ENCODE measurements around the gene CDH4. TPM values are rescaled to one million over a fixed set of nuclear protein-coding genes. Genes with fewer than 3 reads are reported as not detected.

CDH4 gene
- total RNA-seq, 1 experiment from 2014 or later: not detected

GRCh38 chr20:61505508-61505907 lies 253.4 kb downstream of the CDH4 start:
- intact Hi-C loops (cut with micrococcal nuclease; ENCODE audit: unreplicated experiment) (no loop called here), in situ Hi-C loops (cut with HindIII; ENCODE audit: low pct_unique_long_range_greater_than_20kb, low sequenced_read_pairs) (no loop called here)
- H3K9me3 ChIP-seq (ENCODE audit: control insufficient read depth, insufficient read depth, low read depth, low read length): no peaks in the 10 kb centered on the region
- CTCF ChIA-PET: no interaction called here
- no peaks in the 10 kb centered on the region for H3K4me1 ChIP-seq (ENCODE audit: control insufficient read depth, insufficient read depth, low read length)
- no peak for ATAC-seq
- no peak overlapping the region for H3K4me3 ChIP-seq (ENCODE audit: low read depth in 2 of 2, low read length in 2 of 2)
- BruUV-seq (replicated peaks): no TSS peak
- peaks cover 21% of the 10 kb centered on the region; the same call in 1 of the 2 replicates for H3K27me3 ChIP-seq (ENCODE audit: control insufficient read depth, insufficient read depth, low read length)
- POLR2A ChIA-PET: no interaction called here
- DNase-seq (ENCODE audit: low read depth, low spot score): no peak
- TF ChIP-seq POLR2AphosphoS5 (IDR thresholded peaks at IDR 0.05; ENCODE audit: low read depth, low read length): no peak
- TF ChIP-seq SIN3A (IDR thresholded peaks at IDR 0.05; ENCODE audit: borderline replicate concordance, insufficient read depth, low read depth, low read length): no peak
- TF ChIP-seq TCF7L2 (IDR thresholded peaks at IDR 0.05; ENCODE audit: low read depth, low read length): no peak
- TF ChIP-seq CTCF (IDR thresholded peaks at IDR 0.05): no peak
- no peak for TF ChIP-seq REST (IDR thresholded peaks at IDR 0.05; ENCODE audit: insufficient read depth in 1 of 2, low read depth in 2 of 2, low read length in 1 of 2)
- H3K36me3 ChIP-seq (ENCODE audit: control insufficient read depth, insufficient read depth, low read length): no peaks in the 10 kb centered on the region
- no peak overlapping the region for H3K27ac ChIP-seq (ENCODE audit: low read length)

- Histone ChIP-seq H3K4me1 (ENCODE audit: control insufficient read depth, insufficient read depth, low read length) (no peaks in the 10 kb centered on the region), H3K36me3 (ENCODE audit: control insufficient read depth, insufficient read depth, low read length) (no peaks in the 10 kb centered on the region), H3K27me3 (ENCODE audit: control insufficient read depth, insufficient read depth, low read length) (peaks cover 19% of the 10 kb centered on the region), H3K27ac (ENCODE audit: low read length) (no peak overlapping the region), H3K9me3 (ENCODE audit: control insufficient read depth, insufficient read depth, low read depth, low read length) (no peaks in the 10 kb centered on the region), H3K4me3 (ENCODE audit: low read depth in 2 of 2, low read length in 2 of 2) (no peak overlapping the region)
- BruUV-seq (replicated peaks): no TSS peak
- in situ Hi-C loops (cut with HindIII; ENCODE audit: low pct_unique_long_range_greater_than_20kb, low sequenced_read_pairs) (no loop called here), intact Hi-C loops (cut with micrococcal nuclease; ENCODE audit: unreplicated experiment) (no loop called here)
- no peak for ATAC-seq
- ChIA-PET POLR2A (no interaction called here), CTCF (no interaction called here)
- TF ChIP-seq TCF7L2 (IDR thresholded peaks at IDR 0.05; ENCODE audit: low read depth, low read length): no peak
- no peak for TF ChIP-seq SIN3A (IDR thresholded peaks at IDR 0.05; ENCODE audit: borderline replicate concordance, insufficient read depth, low read depth, low read length)
- TF ChIP-seq REST (IDR thresholded peaks at IDR 0.05; ENCODE audit: insufficient read depth in 1 of 2, low read depth in 2 of 2, low read length in 1 of 2): no peak
- TF ChIP-seq POLR2AphosphoS5 (IDR thresholded peaks at IDR 0.05; ENCODE audit: low read depth, low read length): no peak
- no peak for TF ChIP-seq CTCF (IDR thresholded peaks at IDR 0.05)
- no peak for DNase-seq (ENCODE audit: low read depth, low spot score)
These were observed 255.7 kb downstream of the CDH4 start for GRCh38 chr20:61507778-61508177.
